ENCODE measurements around the gene LCN1.

The LCN1 gene

DNA sequence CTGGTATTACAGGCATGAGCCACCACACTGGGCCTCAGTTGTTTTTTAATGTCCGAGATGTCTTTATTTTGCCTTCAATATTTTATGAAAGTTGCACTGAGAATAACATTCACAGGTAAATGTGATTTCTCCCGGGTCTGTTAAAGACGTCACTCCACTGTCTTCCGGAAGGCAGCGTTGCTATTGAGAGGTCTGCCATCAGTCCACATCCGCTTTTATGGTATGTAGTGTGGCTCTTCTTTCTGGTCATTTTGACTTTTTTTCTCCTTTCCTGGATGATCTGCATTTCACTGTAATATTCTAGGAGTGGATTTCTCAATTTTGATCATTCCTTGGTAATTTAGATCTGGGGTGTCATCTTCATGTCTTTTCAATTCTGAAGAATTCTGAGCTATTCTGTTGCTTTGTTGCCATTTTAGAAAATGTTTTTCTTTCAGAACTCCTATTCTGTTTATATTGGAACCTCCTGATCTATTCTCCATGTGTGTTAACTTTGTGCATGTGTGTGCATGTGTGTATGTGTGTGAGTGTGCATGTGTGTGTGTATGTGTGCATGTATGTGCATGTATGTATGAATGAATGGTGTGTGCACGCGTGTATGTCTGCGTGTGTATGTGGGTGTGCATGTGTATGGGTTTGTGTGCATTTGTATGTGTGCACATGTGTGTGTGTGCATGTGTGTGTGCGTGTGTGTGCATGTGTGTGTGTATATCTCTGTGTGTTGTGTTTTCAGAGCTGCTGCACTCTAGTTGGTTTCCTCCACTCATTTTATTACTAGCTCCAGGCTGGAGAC is 1.9 kb upstream of the LCN1 start:
- no peak overlapping the region for H3K4me3 ChIP-seq (ENCODE audit: low read length in 2 of 2)
- H3K9me3 ChIP-seq (ENCODE audit: control insufficient read depth in 2 of 2, low read length in 2 of 2): no peaks in the 10 kb centered on the region
- H3K36me3 ChIP-seq (ENCODE audit: control insufficient read depth in 2 of 2, insufficient read depth in 2 of 2, low read length in 2 of 2): no peaks in the 10 kb centered on the region
- H3K9ac ChIP-seq (ENCODE audit: low read length in 2 of 2): no peak overlapping the region
- no peak overlapping the region for H3K27ac ChIP-seq (ENCODE audit: low read length)
- H3K27me3 ChIP-seq (ENCODE audit: control insufficient read depth in 1 of 2, insufficient read depth in 2 of 2, low read length in 2 of 2): peaks cover 0 to 7% of the 10 kb centered on the region in 2 donors
- no peaks in the 10 kb centered on the region for H3K4me1 ChIP-seq (ENCODE audit: control insufficient read depth, insufficient read depth, low read length)

GRCh38 chr9:135521608-135522095 is 412 bp downstream of the LCN1 start:
- peaks cover 0 to 7% of the 10 kb centered on the region in 2 donors for H3K27me3 ChIP-seq (ENCODE audit: control insufficient read depth in 1 of 2, insufficient read depth in 2 of 2, low read length in 2 of 2)

GRCh38 chr9:135522137-135522877 is 1.1 kb downstream of the LCN1 start:
- no peaks in the 10 kb centered on the region for H3K4me1 ChIP-seq (ENCODE audit: control insufficient read depth, insufficient read depth, low read length)
- no peak overlapping the region for H3K27ac ChIP-seq (ENCODE audit: low read length)
- H3K9ac ChIP-seq (ENCODE audit: low read length in 2 of 2): no peak overlapping the region
- H3K4me3 ChIP-seq (ENCODE audit: low read length in 2 of 2): no peak overlapping the region
- H3K9me3 ChIP-seq (ENCODE audit: control insufficient read depth in 2 of 2, low read length in 2 of 2): no peaks in the 10 kb centered on the region
- no peaks in the 10 kb centered on the region for H3K36me3 ChIP-seq (ENCODE audit: control insufficient read depth in 2 of 2, insufficient read depth in 2 of 2, low read length in 2 of 2)
- H3K27me3 ChIP-seq (ENCODE audit: control insufficient read depth in 1 of 2, insufficient read depth in 2 of 2, low read length in 2 of 2): peaks cover 0 to 11% of the 10 kb centered on the region in 2 donors

More at GRCh38 chr9:135521608-135522095, 412 bp downstream of the LCN1 start:
- Histone ChIP-seq H3K36me3 (ENCODE audit: control insufficient read depth in 2 of 2, insufficient read depth in 2 of 2, low read length in 2 of 2) (no peaks in the 10 kb centered on the region), H3K9ac (ENCODE audit: low read length in 2 of 2) (no peak overlapping the region), H3K4me3 (ENCODE audit: low read length in 2 of 2) (no peak overlapping the region), H3K27ac (ENCODE audit: low read length) (no peak overlapping the region), H3K9me3 (ENCODE audit: control insufficient read depth in 2 of 2, low read length in 2 of 2) (no peaks in the 10 kb centered on the region), H3K4me1 (ENCODE audit: control insufficient read depth, insufficient read depth, low read length) (no peaks in the 10 kb centered on the region)

DNA sequence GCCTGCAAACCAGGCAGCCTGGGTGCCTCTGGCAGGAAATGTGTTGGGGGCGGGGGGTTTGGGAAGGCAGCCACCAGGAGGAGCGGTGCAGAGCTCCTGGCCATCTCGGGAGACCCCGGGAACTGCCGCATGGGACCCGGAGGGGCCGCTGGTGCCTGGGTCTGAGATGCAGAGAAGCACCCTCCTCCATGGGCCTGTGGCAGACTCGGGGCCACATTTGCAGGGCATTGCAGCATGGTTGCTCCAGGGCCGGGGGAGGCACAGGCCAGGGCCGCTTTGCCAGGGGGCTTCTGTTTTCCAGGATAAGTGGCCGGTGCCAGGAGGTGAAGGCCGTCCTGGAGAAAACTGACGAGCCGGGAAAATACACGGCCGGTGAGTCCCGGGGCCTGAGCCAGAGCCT is 1.7 kb downstream of the LCN1 start:
- no peaks in the 10 kb centered on the region for H3K4me1 ChIP-seq (ENCODE audit: control insufficient read depth, insufficient read depth, low read length)
- H3K27me3 ChIP-seq (ENCODE audit: control insufficient read depth in 1 of 2, insufficient read depth in 2 of 2, low read length in 2 of 2): peaks cover 0 to 11% of the 10 kb centered on the region in 2 donors
- H3K36me3 ChIP-seq (ENCODE audit: control insufficient read depth in 2 of 2, insufficient read depth in 2 of 2, low read length in 2 of 2): no peaks in the 10 kb centered on the region
- H3K9me3 ChIP-seq (ENCODE audit: control insufficient read depth in 2 of 2, low read length in 2 of 2): no peaks in the 10 kb centered on the region
- H3K9ac ChIP-seq (ENCODE audit: low read length in 2 of 2): no peak overlapping the region
- no peak overlapping the region for H3K27ac ChIP-seq (ENCODE audit: low read length)
- no peak overlapping the region for H3K4me3 ChIP-seq (ENCODE audit: low read length in 2 of 2)

- Histone ChIP-seq H3K4me1 (ENCODE audit: control insufficient read depth, insufficient read depth, low read length) (no peaks in the 10 kb centered on the region), H3K27ac (ENCODE audit: low read length) (no peak overlapping the region), H3K4me3 (ENCODE audit: low read length in 2 of 2) (no peak overlapping the region), H3K27me3 (ENCODE audit: control insufficient read depth in 1 of 2, insufficient read depth in 2 of 2, low read length in 2 of 2) (peaks cover 0 to 11% of the 10 kb centered on the region in 2 donors), H3K9ac (ENCODE audit: low read length in 2 of 2) (no peak overlapping the region), H3K36me3 (ENCODE audit: control insufficient read depth in 2 of 2, insufficient read depth in 2 of 2, low read length in 2 of 2) (no peaks in the 10 kb centered on the region), H3K9me3 (ENCODE audit: control insufficient read depth in 2 of 2, low read length in 2 of 2) (no peaks in the 10 kb centered on the region)
These were observed 2.4 kb downstream of the LCN1 start for GRCh38 chr9:135523521-135524129.

DNA sequence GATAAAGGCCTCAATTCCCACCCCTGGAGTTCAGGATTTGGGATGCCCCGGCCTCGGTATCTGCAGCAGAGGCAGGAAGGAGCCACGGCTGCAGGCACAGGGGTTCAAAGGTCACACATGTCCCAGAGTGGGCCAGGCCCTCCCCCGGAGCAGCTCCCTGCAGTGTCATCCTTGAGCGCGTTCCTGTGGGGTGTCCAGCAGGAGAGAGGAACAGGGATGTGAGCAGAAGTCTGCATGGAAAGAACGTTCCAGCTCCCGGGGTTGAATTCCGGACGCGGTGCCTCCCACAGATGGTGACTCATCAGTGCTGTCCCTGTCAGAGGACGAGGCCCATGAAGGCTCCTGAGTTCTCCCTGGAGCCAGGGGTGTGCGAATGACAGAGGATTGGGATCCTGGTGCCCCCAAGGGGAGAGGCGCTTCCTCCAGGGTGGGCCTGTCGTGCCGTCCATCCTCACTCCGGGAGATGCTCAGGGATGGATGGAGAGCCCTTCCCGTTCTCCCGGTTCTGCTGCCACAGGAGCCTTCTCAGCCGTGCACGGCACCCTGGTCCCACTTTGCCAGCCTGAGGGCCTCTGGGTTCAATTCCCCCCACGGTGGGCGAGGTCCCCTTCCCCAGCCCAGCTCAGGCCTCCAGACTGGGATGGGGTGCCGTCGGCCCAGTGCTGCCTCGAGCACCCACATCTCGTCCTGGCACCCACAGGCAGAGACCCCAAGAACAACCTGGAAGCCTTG is 3.1 kb downstream of the LCN1 start:
- Histone ChIP-seq H3K4me3 (ENCODE audit: low read length in 2 of 2) (no peak overlapping the region), H3K27ac (ENCODE audit: low read length) (no peak overlapping the region), H3K9ac (ENCODE audit: low read length in 2 of 2) (no peak overlapping the region), H3K4me1 (ENCODE audit: control insufficient read depth, insufficient read depth, low read length) (no peaks in the 10 kb centered on the region), H3K36me3 (ENCODE audit: control insufficient read depth in 2 of 2, insufficient read depth in 2 of 2, low read length in 2 of 2) (no peaks in the 10 kb centered on the region), H3K27me3 (ENCODE audit: control insufficient read depth in 1 of 2, insufficient read depth in 2 of 2, low read length in 2 of 2) (peaks cover 0 to 11% of the 10 kb centered on the region in 2 donors), H3K9me3 (ENCODE audit: control insufficient read depth in 2 of 2, low read length in 2 of 2) (no peaks in the 10 kb centered on the region)

- no peak overlapping the region for H3K9ac ChIP-seq (ENCODE audit: low read length in 2 of 2)
- H3K4me1 ChIP-seq (ENCODE audit: control insufficient read depth, insufficient read depth, low read length): no peaks in the 10 kb centered on the region
- no peak overlapping the region for H3K27ac ChIP-seq (ENCODE audit: low read length)
- no peaks in the 10 kb centered on the region for H3K36me3 ChIP-seq (ENCODE audit: control insufficient read depth in 2 of 2, insufficient read depth in 2 of 2, low read length in 2 of 2)
- H3K27me3 ChIP-seq (ENCODE audit: control insufficient read depth in 1 of 2, insufficient read depth in 2 of 2, low read length in 2 of 2): peaks cover 0 to 9% of the 10 kb centered on the region in 2 donors
- H3K9me3 ChIP-seq (ENCODE audit: control insufficient read depth in 2 of 2, low read length in 2 of 2): no peaks in the 10 kb centered on the region
- no peak overlapping the region for H3K4me3 ChIP-seq (ENCODE audit: low read length in 2 of 2)
These were observed 4.2 kb downstream of the LCN1 start for GRCh38 chr9:135525241-135526088.

DNA sequence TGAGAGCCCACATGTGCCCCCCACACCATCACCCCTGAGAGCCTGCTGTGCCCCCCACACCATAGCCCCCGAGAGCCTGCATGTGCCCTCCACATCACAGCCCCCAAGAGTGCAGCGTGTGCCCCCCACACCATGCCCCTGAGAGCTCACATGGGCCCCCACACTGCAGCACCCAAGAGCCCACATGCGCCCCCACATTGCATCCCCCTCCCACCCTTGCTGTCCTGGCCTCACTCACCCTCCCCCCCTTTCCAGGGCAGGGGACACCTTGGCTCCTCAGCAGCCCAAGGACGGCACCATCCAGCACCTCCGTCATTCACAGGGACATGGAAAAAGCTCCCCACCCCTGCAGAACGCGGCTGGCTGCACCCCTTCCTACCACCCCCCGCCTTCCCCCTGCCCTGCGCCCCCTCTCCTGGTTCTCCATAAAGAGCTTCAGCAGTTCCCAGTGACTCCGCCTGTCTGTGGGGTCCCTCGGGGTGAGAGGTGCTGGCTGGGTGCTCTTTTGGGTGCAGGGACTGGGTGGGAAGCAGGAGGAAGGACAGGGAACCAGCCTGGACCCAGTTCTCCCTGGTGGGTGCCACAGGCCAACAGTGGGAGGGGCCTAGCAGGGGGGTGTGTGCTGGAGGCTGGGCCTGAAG is 5.0 kb downstream of the LCN1 start:
- H3K27me3 ChIP-seq (ENCODE audit: control insufficient read depth in 1 of 2, insufficient read depth in 2 of 2, low read length in 2 of 2): peaks cover 3 to 12% of the 10 kb centered on the region in 2 donors
- H3K4me1 ChIP-seq (ENCODE audit: control insufficient read depth, insufficient read depth, low read length): no peaks in the 10 kb centered on the region
- no peaks in the 10 kb centered on the region for H3K9me3 ChIP-seq (ENCODE audit: control insufficient read depth in 2 of 2, low read length in 2 of 2)
- H3K4me3 ChIP-seq (ENCODE audit: low read length in 2 of 2): no peak overlapping the region
- H3K9ac ChIP-seq (ENCODE audit: low read length in 2 of 2): no peak overlapping the region
- no peak overlapping the region for H3K27ac ChIP-seq (ENCODE audit: low read length)
- H3K36me3 ChIP-seq (ENCODE audit: control insufficient read depth in 2 of 2, insufficient read depth in 2 of 2, low read length in 2 of 2): no peaks in the 10 kb centered on the region

GRCh38 chr9:135526730-135527571 is 5.7 kb downstream of the LCN1 start:
- Histone ChIP-seq H3K9ac (ENCODE audit: low read length in 2 of 2) (no peak overlapping the region), H3K36me3 (ENCODE audit: control insufficient read depth in 2 of 2, insufficient read depth in 2 of 2, low read length in 2 of 2) (no peaks in the 10 kb centered on the region), H3K9me3 (ENCODE audit: control insufficient read depth in 2 of 2, low read length in 2 of 2) (no peaks in the 10 kb centered on the region), H3K4me3 (ENCODE audit: low read length in 2 of 2) (no peak overlapping the region), H3K27ac (ENCODE audit: low read length) (no peak overlapping the region), H3K4me1 (ENCODE audit: control insufficient read depth, insufficient read depth, low read length) (no peaks in the 10 kb centered on the region), H3K27me3 (ENCODE audit: control insufficient read depth in 1 of 2, insufficient read depth in 2 of 2, low read length in 2 of 2) (peaks cover 3 to 14% of the 10 kb centered on the region in 2 donors)

Data from stomach smooth muscle (tissue), 2 donors.